Nephron progenitor cell (in vitro differentiated cells): ENCODE data around the gene GABBR1.
A peak's percentile ranks its signal among the peaks of the same experiment; 100 is the strongest.

ENCODE experiments used
- DNase-seq: peaks from one replicate; pipeline ENCODE4 v3.0.0; 2021
- H3K27ac Mint-ChIP-seq: 2 replicates; pipeline ENCODE4 v1.8.0; 2021; ENCODE audit warnings: mild to moderate bottlenecking, moderate library complexity, mixed read lengths
- H3K27me3 Mint-ChIP-seq: 2 replicates; pipeline ENCODE4 v1.8.0; 2021; ENCODE audit warnings: mild to moderate bottlenecking, low read depth, mixed read lengths; ENCODE audit not compliant: poor library complexity
- H3K36me3 Mint-ChIP-seq: 2 replicates; pipeline ENCODE4 v1.8.0; 2021; ENCODE audit warnings: low read depth, mixed read lengths
- H3K4me1 Mint-ChIP-seq: 2 replicates; pipeline ENCODE4 v1.8.0; 2021; ENCODE audit warnings: mixed read lengths
- H3K4me3 Mint-ChIP-seq: 2 replicates; pipeline ENCODE4 v1.8.0; 2021; ENCODE audit warnings: mild to moderate bottlenecking, moderate library complexity, mixed read lengths
- H3K9me3 Mint-ChIP-seq: 2 replicates; pipeline ENCODE4 v1.8.0; 2021; ENCODE audit warnings: mild to moderate bottlenecking, moderate library complexity, mixed read lengths
- CTCF ChIP-seq: fragments of 200-600 bp; sonication (generic); IDR thresholded peaks from 2 replicates; pipeline ENCODE4 v1.5.0; 2021; ENCODE audit warnings: antibody characterized with exemption

Gene GABBR1

GRCh38 chr6:29651413-29652197, 18.6 kb upstream of the GABBR1 start:
- Mint-ChIP-seq H3K4me3 (no peak overlapping the region), H3K27ac (no peak overlapping the region), H3K9me3 (no peaks in the 10 kb centered on the region), H3K4me1 (peaks cover 26% of the 10 kb centered on the region), H3K36me3 (no peaks in the 10 kb centered on the region), H3K27me3 (peaks cover 11% of the 10 kb centered on the region)
- DNase-seq: no peak
- TF ChIP-seq CTCF: peak; percentile 64

GRCh38 chr6:29649701-29650673, 17.0 kb upstream of the GABBR1 start:
- peak overlapping the region; percentile 98 for H3K27ac Mint-ChIP-seq
- peaks cover 13% of the 10 kb centered on the region for H3K4me1 Mint-ChIP-seq
- no peaks in the 10 kb centered on the region for H3K36me3 Mint-ChIP-seq
- peak; percentile 99 for DNase-seq
- no peaks in the 10 kb centered on the region for H3K9me3 Mint-ChIP-seq
- peak overlapping the region; percentile 85 for H3K4me3 Mint-ChIP-seq
- peak; percentile 83 for TF ChIP-seq CTCF
- peaks cover 15% of the 10 kb centered on the region for H3K27me3 Mint-ChIP-seq

GRCh38 chr6:29647927-29648642, 15.1 kb upstream of the GABBR1 start:
- no peak for DNase-seq
- TF ChIP-seq CTCF: peak; percentile 58
- H3K27me3 Mint-ChIP-seq: peaks cover 9% of the 10 kb centered on the region
- H3K27ac Mint-ChIP-seq: no peak overlapping the region
- H3K36me3 Mint-ChIP-seq: no peaks in the 10 kb centered on the region
- H3K4me1 Mint-ChIP-seq: peaks cover 12% of the 10 kb centered on the region
- H3K4me3 Mint-ChIP-seq: no peak overlapping the region
- H3K9me3 Mint-ChIP-seq: no peaks in the 10 kb centered on the region

GRCh38 chr6:29641430-29642148, 8.6 kb upstream of the GABBR1 start:
- no peak for DNase-seq
- H3K9me3 Mint-ChIP-seq: no peaks in the 10 kb centered on the region
- no peak overlapping the region for H3K4me3 Mint-ChIP-seq
- H3K4me1 Mint-ChIP-seq: no peaks in the 10 kb centered on the region
- H3K27ac Mint-ChIP-seq: no peak overlapping the region
- no peak for TF ChIP-seq CTCF
- H3K36me3 Mint-ChIP-seq: no peaks in the 10 kb centered on the region
- peaks cover 4% of the 10 kb centered on the region for H3K27me3 Mint-ChIP-seq

GRCh38 chr6:29637247-29637646, 4.3 kb upstream of the GABBR1 start:
- Mint-ChIP-seq H3K36me3 (no peaks in the 10 kb centered on the region), H3K27ac (no peak overlapping the region), H3K4me3 (no peak overlapping the region), H3K9me3 (no peaks in the 10 kb centered on the region), H3K27me3 (peaks cover 6% of the 10 kb centered on the region), H3K4me1 (peaks cover 17% of the 10 kb centered on the region)
- DNase-seq: no peak
- no peak for TF ChIP-seq CTCF
